H9 (cell line): Measurements from ENCODE around the gene FKBP10. TPM values are rescaled to one million over a fixed set of nuclear protein-coding genes. Genes with fewer than 3 reads are reported as not detected.

ENCODE experiments used
- DNase-seq: peaks from one replicate; pipeline ENCODE4 v3.0.0-alpha.2; 2017
- H2AFZ ChIP-seq: one replicate; pipeline ENCODE4 v1.6.1; 2013; ENCODE audit warnings: mild to moderate bottlenecking, low read length, control low read depth, moderate library complexity
- H2AK5ac ChIP-seq: 2 replicates; pipeline ENCODE4 v1.6.1; 2013; ENCODE audit warnings: low read length, control low read depth, mixed read lengths; ENCODE audit not compliant: insufficient read length
- H2BK120ac ChIP-seq: one replicate; pipeline ENCODE4 v1.6.1; 2013; ENCODE audit warnings: low read depth, mild to moderate bottlenecking, low read length, control low read depth, inconsistent platforms; ENCODE audit not compliant: poor library complexity, severe bottlenecking
- H2BK12ac ChIP-seq: 2 replicates; pipeline ENCODE4 v1.6.1; 2013; ENCODE audit warnings: low read length, control low read depth, mixed read lengths, low read depth; ENCODE audit not compliant: insufficient read length
- H2BK15ac ChIP-seq: 2 replicates; pipeline ENCODE4 v1.6.1; 2013; ENCODE audit warnings: low read depth, low read length, control low read depth
- H2BK20ac ChIP-seq: one replicate; pipeline ENCODE4 v1.6.1; 2013; ENCODE audit warnings: low read depth, mild to moderate bottlenecking, low read length, control low read depth, inconsistent platforms; ENCODE audit not compliant: poor library complexity, severe bottlenecking
- H2BK5ac ChIP-seq: 2 replicates; pipeline ENCODE4 v1.6.1; 2013; ENCODE audit warnings: low read length, control low read depth, mixed read lengths; ENCODE audit not compliant: insufficient read length
- H3K14ac ChIP-seq: 2 replicates; pipeline ENCODE4 v1.6.1; 2013; ENCODE audit warnings: low read length, control low read depth; ENCODE audit not compliant: insufficient read depth
- H3K18ac ChIP-seq: 2 replicates; pipeline ENCODE4 v1.6.1; 2013; ENCODE audit warnings: low read depth, mild to moderate bottlenecking, mixed read lengths, low read length, control low read depth; ENCODE audit not compliant: insufficient read length
- H3K23ac ChIP-seq: 2 replicates; pipeline ENCODE4 v1.6.1; 2013; ENCODE audit warnings: low read length, control low read depth, mixed read lengths, low read depth; ENCODE audit not compliant: insufficient read length
- H3K23me2 ChIP-seq: 2 replicates; pipeline ENCODE4 v1.6.1; 2013; ENCODE audit warnings: low read depth, mild to moderate bottlenecking, mixed read lengths, low read length, control low read depth; ENCODE audit not compliant: insufficient read length, poor library complexity, severe bottlenecking
- H3K27ac ChIP-seq: 2 replicates; pipeline ENCODE4 v1.5.1; 2013; ENCODE audit warnings: low read length, control low read depth, mixed read lengths, low read depth; ENCODE audit not compliant: insufficient read length
- H3K27me3 ChIP-seq: 2 replicates; pipeline ENCODE4 v1.6.1; 2013; ENCODE audit warnings: low read length, control low read depth, inconsistent platforms; ENCODE audit not compliant: insufficient read depth
- H3K4ac ChIP-seq: 2 replicates; pipeline ENCODE4 v1.6.1; 2013; ENCODE audit warnings: low read depth, mild to moderate bottlenecking, control low read depth, inconsistent platforms, low read length, moderate library complexity
- H3K4me1 ChIP-seq: 2 replicates; pipeline ENCODE4 v1.6.1; 2013; ENCODE audit warnings: low read length, control low read depth, inconsistent platforms; ENCODE audit not compliant: insufficient read depth
- H3K4me2 ChIP-seq: 2 replicates; pipeline ENCODE4 v1.6.1; 2013; ENCODE audit warnings: low read length, control low read depth, mixed read lengths; ENCODE audit not compliant: insufficient read length, insufficient read depth
- H3K56ac ChIP-seq: 2 replicates; pipeline ENCODE4 v1.6.1; 2013; ENCODE audit warnings: low read depth, mild to moderate bottlenecking, mixed read lengths, low read length, control low read depth; ENCODE audit not compliant: insufficient read length
- H3K79me1 ChIP-seq: 2 replicates; pipeline ENCODE4 v1.6.1; 2013; ENCODE audit warnings: low read depth, mild to moderate bottlenecking, moderate library complexity, low read length, control low read depth, inconsistent platforms; ENCODE audit not compliant: insufficient read depth, poor library complexity, severe bottlenecking
- H3K79me2 ChIP-seq: 2 replicates; pipeline ENCODE4 v1.6.1; 2013; ENCODE audit warnings: low read length, control low read depth, inconsistent platforms; ENCODE audit not compliant: insufficient read depth
- H3K9ac ChIP-seq: 2 replicates; pipeline ENCODE4 v1.6.1; 2013; ENCODE audit warnings: low read length, control low read depth, mixed read lengths; ENCODE audit not compliant: insufficient read length; ENCODE audit errors: extremely low read depth
- H3K9me3 ChIP-seq: one replicate; pipeline ENCODE4 v1.6.1; 2013; ENCODE audit warnings: low read depth, low read length, inconsistent platforms; ENCODE audit not compliant: control insufficient read depth
- H3T11ph ChIP-seq: one replicate; pipeline ENCODE4 v1.6.1; 2013; ENCODE audit warnings: mild to moderate bottlenecking, low read length, control low read depth, inconsistent platforms
- H4K20me1 ChIP-seq: one replicate; pipeline ENCODE4 v1.6.1; 2013; ENCODE audit not compliant: control insufficient read depth, insufficient read length, insufficient read depth
- H4K5ac ChIP-seq: 2 replicates; pipeline ENCODE4 v1.6.1; 2013; ENCODE audit warnings: low read depth, mild to moderate bottlenecking, mixed read lengths, low read length, control low read depth; ENCODE audit not compliant: insufficient read length
- H4K8ac ChIP-seq: replicated peaks from 2 replicates; pipeline ENCODE4 v1.6.1; 2013; ENCODE audit warnings: low read length, control low read depth, mixed read lengths, low read depth; ENCODE audit not compliant: insufficient read length
- H4K91ac ChIP-seq: 2 replicates; pipeline ENCODE4 v1.6.1; 2013; ENCODE audit warnings: low read depth, mild to moderate bottlenecking, moderate library complexity, mixed read lengths, low read length, control low read depth; ENCODE audit not compliant: insufficient read length
- H3K27ac Mint-ChIP-seq, 3 experiments: 2 replicates in 2 of 3; 3 replicates in 1 of 3; pipeline ENCODE4 v1.8.0; 2020 to 2021; ENCODE audit warnings: mixed read lengths in 3 of 3, mild to moderate bottlenecking in 1 of 3, moderate library complexity in 1 of 3
- H3K27me3 Mint-ChIP-seq: 2 replicates; pipeline ENCODE4 v1.8.0; 2021; ENCODE audit warnings: low read depth, mild to moderate bottlenecking, moderate library complexity, mixed read lengths
- H3K36me3 Mint-ChIP-seq, 3 experiments: 2 replicates in 2 of 3; 3 replicates in 1 of 3; pipeline ENCODE4 v1.8.0; 2020 to 2021; ENCODE audit warnings: low read depth in 3 of 3, mixed read lengths in 3 of 3; ENCODE audit not compliant: insufficient read depth in 1 of 3
- H3K4me1 Mint-ChIP-seq, 2 experiments: 2 replicates each; pipeline ENCODE4 v1.8.0; 2020; ENCODE audit warnings: mixed read lengths in 2 of 2
- H3K4me3 Mint-ChIP-seq, 2 experiments: 2 replicates in 1 of 2; 3 replicates in 1 of 2; pipeline ENCODE4 v1.8.0; 2020 to 2021; ENCODE audit warnings: mild to moderate bottlenecking in 2 of 2, mixed read lengths in 2 of 2, moderate library complexity in 1 of 2
- H3K9me3 Mint-ChIP-seq, 2 experiments: 2 replicates in 1 of 2; 3 replicates in 1 of 2; pipeline ENCODE4 v1.8.0; 2020; ENCODE audit warnings: mild to moderate bottlenecking in 2 of 2, mixed read lengths in 2 of 2, moderate library complexity in 1 of 2
- WGBS: extraction: QIAGEN DNeasy Blood & Tissue Kit; methylation state at CpG from one replicate; pipeline ENCODE4 v1.1.7; 2013; ENCODE audit warnings: missing lambda C conversion rate, low lambda C conversion rate, mixed read lengths; ENCODE audit not compliant: insufficient read length; ENCODE audit errors: extremely low coverage; 5-methylcytosine and 5-hydroxymethylcytosine counted together
- total RNA-seq: library from RNA; stranded (reverse); gene quantifications from 2 replicates; pipeline ENCODE4 v1.2.1, GENCODE V29; 2021
- TF ChIP-seq, protein P1 (sequence below): fragments of 200-600 bp; sonication (generic); conservative IDR thresholded peaks from 3 replicates; pipeline ENCODE4 v1.8.0; 2021; ENCODE audit warnings: antibody characterized with exemption, mild to moderate bottlenecking

The FKBP10 gene
- total RNA-seq, 1 experiment from 2014 or later = 166 TPM

DNA sequence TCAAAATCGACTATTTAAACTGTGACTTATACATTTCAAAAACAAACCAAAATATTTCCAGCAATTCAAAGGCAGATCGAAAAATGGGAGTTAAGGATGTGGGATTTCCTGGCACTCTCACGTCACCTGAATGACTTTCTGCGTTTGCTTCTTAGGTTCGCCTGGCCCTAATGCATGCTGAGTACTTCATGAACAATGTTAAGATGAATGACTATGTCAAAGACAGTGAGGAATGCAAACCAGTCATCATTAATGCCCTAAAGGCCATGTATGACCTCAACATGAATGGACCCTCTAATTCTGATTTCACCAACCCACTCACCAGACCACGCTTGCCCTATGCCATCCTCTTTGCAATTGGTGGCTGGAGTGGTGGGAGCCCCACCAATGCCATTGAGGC is 32.2 kb downstream of the FKBP10 start:
- no peaks in the 10 kb centered on the region for H3K79me1 ChIP-seq
- H3K4me3 Mint-ChIP-seq = no peak overlapping the region
- no peak overlapping the region for H3K14ac ChIP-seq
- no peaks in the 10 kb centered on the region for H3K4me1 ChIP-seq
- H3K23ac ChIP-seq = no peak overlapping the region
- no peak overlapping the region for H3T11ph ChIP-seq
- H2BK12ac ChIP-seq = no peak overlapping the region
- H3K4me2 ChIP-seq = no peak overlapping the region
- no peak overlapping the region for H4K91ac ChIP-seq
- no peaks in the 10 kb centered on the region for H3K9me3 Mint-ChIP-seq
- no peaks in the 10 kb centered on the region; a peak in 2 of 7 replicates for H3K36me3 Mint-ChIP-seq
- no peaks in the 10 kb centered on the region for H3K27me3 ChIP-seq
- TF ChIP-seq, protein P1, sequence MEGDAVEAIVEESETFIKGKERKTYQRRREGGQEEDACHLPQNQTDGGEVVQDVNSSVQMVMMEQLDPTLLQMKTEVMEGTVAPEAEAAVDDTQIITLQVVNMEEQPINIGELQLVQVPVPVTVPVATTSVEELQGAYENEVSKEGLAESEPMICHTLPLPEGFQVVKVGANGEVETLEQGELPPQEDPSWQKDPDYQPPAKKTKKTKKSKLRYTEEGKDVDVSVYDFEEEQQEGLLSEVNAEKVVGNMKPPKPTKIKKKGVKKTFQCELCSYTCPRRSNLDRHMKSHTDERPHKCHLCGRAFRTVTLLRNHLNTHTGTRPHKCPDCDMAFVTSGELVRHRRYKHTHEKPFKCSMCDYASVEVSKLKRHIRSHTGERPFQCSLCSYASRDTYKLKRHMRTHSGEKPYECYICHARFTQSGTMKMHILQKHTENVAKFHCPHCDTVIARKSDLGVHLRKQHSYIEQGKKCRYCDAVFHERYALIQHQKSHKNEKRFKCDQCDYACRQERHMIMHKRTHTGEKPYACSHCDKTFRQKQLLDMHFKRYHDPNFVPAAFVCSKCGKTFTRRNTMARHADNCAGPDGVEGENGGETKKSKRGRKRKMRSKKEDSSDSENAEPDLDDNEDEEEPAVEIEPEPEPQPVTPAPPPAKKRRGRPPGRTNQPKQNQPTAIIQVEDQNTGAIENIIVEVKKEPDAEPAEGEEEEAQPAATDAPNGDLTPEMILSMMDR = no peak
- no peak overlapping the region for H4K5ac ChIP-seq
- H4K20me1 ChIP-seq = no peaks in the 10 kb centered on the region
- no peaks in the 10 kb centered on the region for H3K79me2 ChIP-seq
- no peak overlapping the region for H3K9ac ChIP-seq
- H3K18ac ChIP-seq = no peak overlapping the region
- H2BK15ac ChIP-seq = no peak overlapping the region
- peak overlapping the region in 1 of 3 experiments; percentile 14; a peak in 2 of 7 replicates for H3K27ac Mint-ChIP-seq
- no peaks in the 10 kb centered on the region for H3K9me3 ChIP-seq
- no peak overlapping the region for H2AFZ ChIP-seq
- no peak overlapping the region for H3K27ac ChIP-seq
- H2AK5ac ChIP-seq = no peak overlapping the region
- no peaks in the 10 kb centered on the region for H3K4me1 Mint-ChIP-seq
- H2BK5ac ChIP-seq = no peak overlapping the region
- H3K27me3 Mint-ChIP-seq = no peaks in the 10 kb centered on the region
- H3K4ac ChIP-seq = no peak overlapping the region
- WGBS = no CpG with 5 or more reads among the region's 6 CpGs
- H2BK120ac ChIP-seq = no peak overlapping the region
- DNase-seq = no peak
- no peak overlapping the region for H4K8ac ChIP-seq
- H3K56ac ChIP-seq = no peak overlapping the region
- no peak overlapping the region for H2BK20ac ChIP-seq
- H3K23me2 ChIP-seq = no peaks in the 10 kb centered on the region
